Heart left ventricle (tissue), 16 donors: ENCODE measurements around the gene CYB5R2. TPM values are rescaled to one million over a fixed set of nuclear protein-coding genes. Genes with fewer than 3 reads are reported as not detected.

Experiments
- ATAC-seq, 4 donors: fragments of 200-7000 bp; cut with Tn5 transposase; one replicate each; pipeline ENCODE4 v1.9.1; 2020 to 2022; ENCODE audit warnings: moderate library complexity in 4 of 4, mild to moderate bottlenecking in 3 of 4, moderate number of reproducible peaks in 1 of 4
- DNase-seq, 5 donors: peaks; one replicate each; pipeline ENCODE4 v3.0.0-alpha.2; 2020
- H3K27ac ChIP-seq, 12 donors: fragments of 200-600 bp; sonication (generic) in 4 of 12; one replicate each; pipeline versions ENCODE4 v1.5.0 to v1.8.0; 2016 to 2022; ENCODE audit warnings: mild to moderate bottlenecking in 2 of 12
- H3K27me3 ChIP-seq, 9 donors: fragments of 200-600 bp; sonication (generic) in 2 of 9; one replicate each; pipeline versions ENCODE4 v1.5.1 to v1.8.0; 2016 to 2022; ENCODE audit warnings: mild to moderate bottlenecking in 3 of 9
- H3K36me3 ChIP-seq, 9 donors: fragments of 200-600 bp; sonication (generic) in 2 of 9; one replicate each; pipeline versions ENCODE4 v1.5.0 to v1.8.0; 2018 to 2022; ENCODE audit warnings: mild to moderate bottlenecking in 2 of 9
- H3K4me1 ChIP-seq, 12 donors: fragments of 200-600 bp; sonication (generic) in 4 of 12; one replicate each; pipeline versions ENCODE4 v1.5.0 to v1.8.0; 2016 to 2022; ENCODE audit warnings: mild to moderate bottlenecking in 3 of 12
- H3K4me3 ChIP-seq, 12 donors: fragments of 200-600 bp; sonication (generic) in 4 of 12; one replicate each; pipeline versions ENCODE4 v1.5.0 to v1.8.0; 2017 to 2022; ENCODE audit warnings: mild to moderate bottlenecking in 9 of 12, moderate library complexity in 4 of 12
- H3K9me3 ChIP-seq, 12 donors: fragments of 200-600 bp; sonication (generic) in 4 of 12; one replicate each; pipeline versions ENCODE4 v1.5.0 to v1.8.0; 2016 to 2022; ENCODE audit warnings: mild to moderate bottlenecking in 1 of 12
- CTCF ChIP-seq, 12 donors: fragments of 200-600 bp; sonication (generic) in 4 of 12; IDR thresholded peaks; one replicate each; pipeline versions ENCODE4 v1.5.0 to v1.8.0; 2018 to 2022; ENCODE audit warnings: antibody characterized with exemption in 12 of 12, mild to moderate bottlenecking in 5 of 12
- POLR2A ChIP-seq, 2 donors: fragments of 450-650 bp; IDR thresholded peaks; one replicate each; pipeline ENCODE4 v1.6.1; 2017; ENCODE audit warnings: antibody characterized with exemption in 2 of 2, mild to moderate bottlenecking in 2 of 2, moderate library complexity in 2 of 2
- WGBS, 4 donors: extraction: QIAGEN DNeasy Blood & Tissue Kit in 2 of 4; methylation state at CpG; one replicate each; pipeline versions ENCODE4 v1.1.5 to v1.1.7; 2013 to 2018; 5-methylcytosine and 5-hydroxymethylcytosine counted together
- intact Hi-C, 10 donors: fragments of 100-400 bp; cut with DNase I; formaldehyde crosslinking; loops; one replicate each; pipeline versions ENCODE4 v1.11.1 to v1.14.2; 2022
- polyA plus RNA-seq, 2 donors: library from polyadenylated mRNA; stranded (reverse); fragments of 200-250 nt; gene quantifications; one replicate each; pipeline ENCODE4 v1.2.3, GENCODE V29; 2013
- total RNA-seq, 9 donors: library from RNA; depleted of rRNA in 2 of 9; stranded (reverse); fragments of >200 nt in 2 of 9; fragmentation: NEBNext Ultra II Directional in 3 of 9; extraction: Animal tissue kit (Norgen Biotek cat#: 25700) in 3 of 9; gene quantifications; one replicate each; pipeline versions ENCODE4 v1.1.0 to v1.2.4, GENCODE V29; 2016 to 2023
- donor health status: ischemic (EF 13 %, LVEDD 7.1; RV severe dilation, severe dysfunction).
- donor health status: healthy with polysubstance abuse.
- donor health status: DM: no; HTN: yes; CAD: no.
- donor health status: DM: no; HTN: no; CAD: no.
- donor health status: ischemic (EF 25% LVEDD 6.9; RV normal size, moderate dysfunction).
- donor health status: ischemic (EF 25% LVEDD 5.7; RV mildly dilated, moderate dysfunction).
- donor health status: healthy.
- donor health status: DM: yes; HTN: yes; CAD: no.
- donor health status: ischemic (EF 35%, LVEDD 5.7; RV mildly dilated, moderate dysfunction).
- donor health status: nonischemic (EF 11% LVEDD 7.7; RV severe dilation, severe dysfunction).
- donor health status: DM: yes; HTN: yes; CAD: no.
- donor health status: PGD.
- donor health status: ischemic (EF 29% LVEDD 5.4; RV normal size, mild dysfunction).
- donor health status: nonischemic (EF 23%, LVEDD 6.1; RV moderate dilation, normal function).

Gene CYB5R2
- total and polyA plus RNA-seq, 11 donors = 0.65 to 4.9 (median 1.3) TPM

GRCh38 chr11:7686761-7687160 is 13.5 kb upstream of the CYB5R2 start:
- 84 to 91% (median 86%) methylated on average over 4 of the region's 4 CpGs for WGBS, 4 donors
- H3K27me3 ChIP-seq = peaks cover 0 to 7% (median 0%) of the 10 kb centered on the region in 9 donors
- no peaks in the 10 kb centered on the region for H3K9me3 ChIP-seq
- intact Hi-C loops = loop anchor here in 3 of 10 donors (5.0 kb wide), 2 partner anchors 114 to 589 kb away; no protein-coding TSS in a partner anchor
- H3K4me1 ChIP-seq = no peaks in the 10 kb centered on the region
- DNase-seq = no peak
- no peak overlapping the region for H3K4me3 ChIP-seq
- H3K27ac ChIP-seq = no peak overlapping the region
- no peak for TF ChIP-seq POLR2A (IDR thresholded peaks at IDR 0.05)
- TF ChIP-seq CTCF (IDR thresholded peaks at IDR 0.05) = no peak
- H3K36me3 ChIP-seq = no peaks in the 10 kb centered on the region
- no peak for ATAC-seq

- peaks cover 0 to 8% (median 0%) of the 10 kb centered on the region in 9 donors for H3K27me3 ChIP-seq
- intact Hi-C loops = no loop called here
- H3K9me3 ChIP-seq = no peaks in the 10 kb centered on the region
- H3K4me1 ChIP-seq = no peaks in the 10 kb centered on the region
- H3K27ac ChIP-seq = no peak overlapping the region
- H3K4me3 ChIP-seq = no peak overlapping the region
- DNase-seq (no peak), ATAC-seq (no peak)
- H3K36me3 ChIP-seq = no peaks in the 10 kb centered on the region
- TF ChIP-seq POLR2A (IDR thresholded peaks at IDR 0.05) (no peak), CTCF (IDR thresholded peaks at IDR 0.05) (no peak)
- WGBS, 4 donors = 85 to 94% (median 90%) methylated on average over 2 of the region's 2 CpGs
Observed at GRCh38 chr11:7683571-7683970, 10.3 kb upstream of the CYB5R2 start.

DNA sequence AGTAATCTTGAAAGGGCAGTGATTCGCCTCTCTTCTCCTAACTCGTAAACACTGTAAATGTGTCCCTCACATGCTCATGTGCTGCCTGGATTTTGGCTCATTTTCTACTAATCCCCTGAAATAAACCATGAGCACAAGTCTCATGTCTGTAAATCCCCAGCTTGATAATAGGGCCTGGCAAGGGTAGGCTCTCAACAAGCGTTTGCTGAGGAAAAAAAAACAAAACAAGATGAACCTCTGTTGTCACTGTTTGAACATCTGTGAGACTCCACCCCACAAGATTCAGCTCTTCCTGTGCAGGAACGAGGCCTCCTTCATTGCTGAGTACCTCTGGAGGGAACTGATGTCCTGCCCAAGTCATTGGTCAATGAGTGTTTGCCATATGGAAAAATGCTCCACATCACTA is 4.5 kb upstream of the CYB5R2 start:
- 51 to 64% (median 56%) methylated on average over 4 of the region's 4 CpGs for WGBS, 4 donors
- H3K9me3 ChIP-seq = no peaks in the 10 kb centered on the region
- TF ChIP-seq CTCF (IDR thresholded peaks at IDR 0.05) = no peak
- no peak for TF ChIP-seq POLR2A (IDR thresholded peaks at IDR 0.05)
- ATAC-seq (no peak), DNase-seq (no peak)
- peaks cover 0 to 28% (median 16%) of the 10 kb centered on the region in 9 donors for H3K27me3 ChIP-seq
- H3K36me3 ChIP-seq = no peaks in the 10 kb centered on the region
- intact Hi-C loops = no loop called here
- no peak overlapping the region for H3K4me3 ChIP-seq
- no peak overlapping the region for H3K27ac ChIP-seq
- H3K4me1 ChIP-seq = peaks cover 0 to 18% (median 8%) of the 10 kb centered on the region in 12 donors

GRCh38 chr11:7677071-7677470 is 3.8 kb upstream of the CYB5R2 start:
- Histone ChIP-seq H3K27me3 (peaks cover 0 to 33% (median 18%) of the 10 kb centered on the region in 9 donors), H3K27ac (no peak overlapping the region), H3K36me3 (no peaks in the 10 kb centered on the region), H3K4me1 (peaks cover 0 to 22% (median 10%) of the 10 kb centered on the region in 12 donors), H3K4me3 (no peak overlapping the region), H3K9me3 (no peaks in the 10 kb centered on the region)
- ATAC-seq = no peak
- intact Hi-C loops = no loop called here
- WGBS, 4 donors = 76 to 82% (median 80%) methylated on average over 5 of the region's 5 CpGs
- DNase-seq = no peak
- TF ChIP-seq CTCF (IDR thresholded peaks at IDR 0.05) = no peak
- TF ChIP-seq POLR2A (IDR thresholded peaks at IDR 0.05) = no peak
